Hepatic stellate cell (primary cell): Measurements from ENCODE around the gene IFIT1.
A peak's percentile ranks its signal among the peaks of the same experiment; 100 is the strongest.
"Not testable (repeated sequence)": the region's sequence is repeated elsewhere in the genome, so short reads cannot be mapped to it uniquely, and the experiment has no call there.

Experiments used
- DNase-seq: peaks from one replicate; pipeline ENCODE4 v3.0.0; 2011; ENCODE audit warnings: low spot score

Gene IFIT1

DNA sequence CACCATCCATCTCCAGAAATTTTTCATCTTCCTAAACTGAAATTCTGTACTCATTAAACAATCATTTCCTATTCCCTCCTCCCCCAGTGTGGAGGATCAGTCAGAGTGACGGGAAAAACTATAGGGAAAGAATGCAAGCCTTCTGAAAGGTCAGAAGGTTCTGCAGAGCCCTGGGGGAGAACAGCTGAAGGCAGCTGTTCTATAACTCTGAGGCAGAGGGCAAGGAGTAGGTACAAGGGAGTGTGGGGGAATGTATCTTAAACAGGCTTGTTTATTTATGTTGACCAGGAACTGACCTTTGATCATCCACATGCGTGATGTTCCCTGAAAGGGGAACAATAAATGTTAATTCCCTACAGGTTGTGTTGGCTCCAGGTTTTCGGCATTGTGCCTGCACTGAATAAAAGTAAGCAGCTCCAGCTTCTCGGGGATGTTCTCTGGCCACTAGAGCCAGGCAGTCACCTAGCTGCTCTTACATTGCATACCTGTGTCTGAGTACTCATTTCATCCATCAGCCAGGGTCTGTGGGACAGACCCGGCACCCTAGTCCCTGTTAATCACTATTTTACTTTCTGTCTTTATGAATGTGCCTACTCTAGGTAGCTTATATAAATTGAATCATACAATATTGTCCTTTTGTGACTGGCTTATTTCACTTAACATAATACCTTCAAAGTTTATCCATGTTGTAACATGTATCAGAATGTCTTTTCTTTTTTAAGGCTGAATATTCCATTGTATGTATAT lies 5.8 kb downstream of the IFIT1 start:
- DNase-seq = peak; percentile 11

DNA sequence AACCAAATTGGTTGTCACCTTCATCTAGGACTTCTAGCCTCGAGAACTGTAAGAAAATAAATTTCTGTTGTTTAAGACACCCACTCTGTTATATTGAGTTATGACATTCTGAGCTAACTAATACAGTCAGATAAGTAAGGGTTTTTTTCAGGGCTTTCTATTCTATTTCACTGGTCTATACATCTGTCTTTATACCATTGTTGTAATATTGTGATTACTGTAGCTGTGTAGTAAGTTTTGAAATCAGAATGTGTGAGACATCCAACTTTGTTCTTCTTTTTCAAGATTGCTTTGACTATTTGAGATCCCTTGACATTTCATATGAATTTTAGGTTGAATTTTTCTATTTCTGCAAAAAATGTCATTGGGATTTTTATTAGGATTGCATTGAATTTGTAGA lies 7.5 kb downstream of the IFIT1 start:
- no peak for DNase-seq

DNA sequence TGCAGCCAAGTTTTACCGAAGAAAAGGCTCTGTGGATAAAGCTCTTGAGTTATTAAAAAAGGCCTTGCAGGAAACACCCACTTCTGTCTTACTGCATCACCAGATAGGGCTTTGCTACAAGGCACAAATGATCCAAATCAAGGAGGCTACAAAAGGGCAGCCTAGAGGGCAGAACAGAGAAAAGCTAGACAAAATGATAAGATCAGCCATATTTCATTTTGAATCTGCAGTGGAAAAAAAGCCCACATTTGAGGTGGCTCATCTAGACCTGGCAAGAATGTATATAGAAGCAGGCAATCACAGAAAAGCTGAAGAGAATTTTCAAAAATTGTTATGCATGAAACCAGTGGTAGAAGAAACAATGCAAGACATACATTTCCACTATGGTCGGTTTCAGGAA lies 10.6 kb downstream of the IFIT1 start:
- DNase-seq = no peak

DNA sequence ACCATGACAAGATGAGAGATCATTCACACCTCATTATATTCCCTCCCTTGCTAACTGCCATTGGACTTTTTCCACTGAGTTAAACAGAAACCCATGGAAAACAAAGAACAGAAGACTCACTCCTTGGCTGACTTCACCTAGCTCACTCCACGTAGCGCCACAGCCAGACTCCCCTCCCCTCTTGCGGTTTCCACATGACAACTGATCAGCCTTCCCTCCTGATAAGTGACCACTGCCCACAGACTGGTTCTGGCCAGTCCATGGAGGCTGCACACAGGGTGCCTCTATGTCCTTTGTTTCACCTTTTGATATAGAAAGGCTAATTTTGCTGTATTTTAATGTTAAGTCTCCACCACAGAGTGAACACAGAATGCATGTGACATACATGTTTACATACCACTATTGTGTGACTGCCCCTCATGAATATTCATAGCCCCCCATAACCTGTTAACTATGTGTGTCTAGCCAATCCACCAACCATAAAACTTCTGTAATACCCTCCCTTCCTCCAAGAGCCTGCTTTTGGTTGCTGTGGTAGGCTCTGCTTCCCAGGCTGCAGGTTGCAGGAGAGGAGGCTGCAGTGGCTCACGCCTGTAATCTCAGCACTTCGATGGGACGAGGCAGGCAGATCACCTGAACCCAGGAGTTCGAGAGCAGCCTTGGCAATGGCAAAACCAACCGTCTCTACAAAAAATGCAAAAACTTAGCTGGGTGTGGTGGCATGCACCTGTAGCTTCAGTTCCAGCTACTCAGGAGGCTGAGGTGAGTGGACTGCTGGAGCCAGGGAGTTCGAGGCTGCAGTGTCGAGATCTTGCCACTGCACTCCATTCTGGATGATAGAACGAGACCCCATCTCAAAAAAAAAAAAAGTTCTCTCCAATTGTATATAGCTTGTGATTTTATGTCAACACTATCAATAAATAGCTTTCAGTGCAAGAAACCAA lies 12.0 kb downstream of the IFIT1 start:
- no peak for DNase-seq

DNA sequence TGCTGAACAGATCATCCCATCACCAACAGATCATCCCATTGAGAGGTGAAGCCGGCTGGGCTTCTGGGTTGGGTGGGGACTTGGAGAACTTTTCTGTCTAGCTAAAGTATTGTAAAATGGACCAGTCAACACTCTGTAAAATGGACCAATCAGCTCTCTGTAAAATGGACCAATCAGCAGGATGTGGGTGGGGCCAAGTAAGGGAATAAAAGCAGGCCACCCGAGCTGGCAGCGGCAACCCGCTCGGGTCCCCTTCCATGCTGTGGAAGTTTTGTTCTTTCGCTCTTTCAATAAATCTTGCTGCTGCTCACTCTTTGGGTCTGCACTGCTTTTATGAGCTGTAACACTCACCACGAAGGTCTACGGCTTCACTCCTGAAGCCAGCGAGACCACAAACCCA lies 13.8 kb downstream of the IFIT1 start:
- DNase-seq = not testable (repeated sequence)

DNA sequence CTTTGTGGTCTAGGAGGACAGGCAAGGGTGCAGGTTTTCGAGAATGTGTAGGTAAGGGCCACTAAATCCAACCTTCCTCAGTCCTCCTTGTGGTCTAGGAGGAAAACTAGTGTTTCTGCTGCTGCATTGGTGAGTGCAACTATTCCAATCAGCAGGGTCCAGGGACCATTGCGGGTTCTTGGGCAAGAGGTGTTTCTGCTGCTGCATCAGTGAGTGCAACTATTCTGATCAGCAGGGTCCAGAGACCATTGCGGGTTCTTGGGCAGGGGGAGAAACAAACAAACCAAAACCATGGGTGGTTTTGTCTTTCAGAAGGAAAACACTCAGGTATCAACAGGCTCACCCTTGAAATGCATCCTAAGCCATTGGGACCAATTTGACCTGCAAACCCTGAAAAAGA lies 15.4 kb downstream of the IFIT1 start:
- not testable (repeated sequence) for DNase-seq

DNA sequence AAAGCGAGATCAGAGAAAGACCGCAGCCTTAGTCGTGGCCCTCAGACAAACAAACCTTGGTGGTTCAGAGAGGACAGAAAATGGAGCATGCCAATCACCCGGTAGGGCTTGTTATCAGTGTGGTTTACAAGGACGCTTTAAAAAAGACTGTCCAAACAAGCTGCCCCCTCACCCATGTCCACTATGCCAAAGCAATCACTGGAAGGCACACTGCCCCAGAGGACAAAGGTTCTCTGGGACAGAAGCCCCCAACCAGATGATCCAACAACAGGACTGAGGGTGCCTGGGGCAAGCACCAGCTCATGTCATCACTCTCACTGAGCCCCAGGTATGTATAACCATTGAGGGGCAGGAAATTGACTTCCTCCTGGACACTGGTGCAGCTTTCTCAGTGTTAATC lies 16.9 kb downstream of the IFIT1 start:
- DNase-seq = not testable (repeated sequence)

DNA sequence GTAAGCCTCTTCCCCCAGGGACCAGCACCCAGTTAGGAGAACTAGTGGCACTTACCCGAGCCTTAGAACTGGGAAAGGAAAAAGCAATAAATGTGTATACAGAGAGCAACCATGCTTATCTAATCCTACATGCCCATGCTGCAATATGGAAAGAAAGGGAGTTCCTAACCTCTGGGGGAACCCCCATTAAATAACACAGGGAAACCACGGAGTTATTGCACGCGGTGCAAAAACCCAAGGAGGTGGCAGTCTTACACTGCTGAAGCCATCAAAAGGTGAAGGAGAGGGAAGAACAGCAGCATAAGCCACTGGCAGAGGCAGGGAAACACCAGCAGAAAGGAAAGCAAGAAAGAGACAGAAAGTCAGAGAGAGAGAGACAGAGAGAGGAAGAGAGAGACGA lies 18.1 kb downstream of the IFIT1 start:
- DNase-seq = not testable (repeated sequence)

DNA sequence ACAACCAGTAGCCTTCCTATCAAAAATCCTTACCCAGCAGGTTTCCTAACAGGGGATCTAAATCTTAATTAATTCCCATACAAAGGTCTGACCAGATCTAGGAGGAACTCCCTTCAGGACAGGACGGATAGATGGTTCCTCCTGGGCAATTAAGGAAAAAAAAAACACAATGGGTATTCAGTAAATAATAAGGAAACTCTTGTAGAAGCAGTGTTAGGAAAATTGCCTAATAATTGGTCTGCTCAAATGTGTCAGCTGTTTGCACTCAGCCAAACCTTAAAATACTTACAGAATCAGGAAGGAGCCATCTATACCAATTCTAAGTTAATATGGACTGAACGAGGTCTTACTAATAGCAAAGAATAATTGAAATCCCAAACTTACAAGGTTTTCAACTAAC lies 18.7 kb downstream of the IFIT1 start:
- DNase-seq = not testable (repeated sequence)

DNA sequence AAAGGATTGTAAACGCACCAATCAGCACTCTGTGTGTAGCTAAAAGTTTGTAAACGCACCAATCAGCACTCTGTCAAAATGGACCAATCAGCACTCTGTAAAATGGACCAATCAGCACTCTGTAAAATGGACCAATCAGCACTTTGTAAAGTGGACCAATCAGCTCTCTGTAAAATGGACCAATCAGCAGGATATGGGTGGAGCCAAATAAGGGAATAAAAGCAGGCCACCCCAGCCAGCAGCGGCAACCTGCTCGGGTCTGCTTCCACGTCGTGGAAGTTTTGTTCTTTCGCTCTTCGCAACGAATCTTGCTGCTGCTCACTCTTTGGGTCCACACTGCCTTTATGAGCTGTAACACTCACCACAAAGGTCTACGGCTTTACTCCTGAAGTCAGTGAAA lies 19.9 kb downstream of the IFIT1 start:
- not testable (repeated sequence) for DNase-seq

DNA sequence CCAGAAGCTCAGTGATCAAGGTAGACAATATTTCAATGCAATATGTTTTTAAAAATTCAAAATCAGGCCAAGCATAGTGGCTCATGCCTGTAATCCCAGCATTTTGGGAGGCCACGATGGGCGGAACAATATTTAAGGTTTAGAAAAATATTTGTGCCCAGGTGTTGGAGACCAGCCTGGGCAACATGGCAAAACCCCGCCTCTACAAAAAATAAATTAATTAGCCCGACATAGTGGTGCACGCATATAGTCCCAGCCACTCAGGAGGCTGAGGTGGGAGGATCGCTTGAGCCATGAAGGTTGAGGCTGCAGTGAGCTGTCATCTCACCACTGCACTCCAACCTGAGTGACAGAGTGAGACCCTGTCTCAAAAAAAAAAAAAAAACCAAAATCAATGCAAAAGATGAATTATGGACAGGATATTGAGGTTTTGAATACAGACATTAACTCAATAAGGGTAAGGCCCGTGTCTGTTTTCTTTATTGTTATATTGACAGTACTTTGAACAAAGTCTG lies 21.0 kb downstream of the IFIT1 start:
- no peak for DNase-seq

DNA sequence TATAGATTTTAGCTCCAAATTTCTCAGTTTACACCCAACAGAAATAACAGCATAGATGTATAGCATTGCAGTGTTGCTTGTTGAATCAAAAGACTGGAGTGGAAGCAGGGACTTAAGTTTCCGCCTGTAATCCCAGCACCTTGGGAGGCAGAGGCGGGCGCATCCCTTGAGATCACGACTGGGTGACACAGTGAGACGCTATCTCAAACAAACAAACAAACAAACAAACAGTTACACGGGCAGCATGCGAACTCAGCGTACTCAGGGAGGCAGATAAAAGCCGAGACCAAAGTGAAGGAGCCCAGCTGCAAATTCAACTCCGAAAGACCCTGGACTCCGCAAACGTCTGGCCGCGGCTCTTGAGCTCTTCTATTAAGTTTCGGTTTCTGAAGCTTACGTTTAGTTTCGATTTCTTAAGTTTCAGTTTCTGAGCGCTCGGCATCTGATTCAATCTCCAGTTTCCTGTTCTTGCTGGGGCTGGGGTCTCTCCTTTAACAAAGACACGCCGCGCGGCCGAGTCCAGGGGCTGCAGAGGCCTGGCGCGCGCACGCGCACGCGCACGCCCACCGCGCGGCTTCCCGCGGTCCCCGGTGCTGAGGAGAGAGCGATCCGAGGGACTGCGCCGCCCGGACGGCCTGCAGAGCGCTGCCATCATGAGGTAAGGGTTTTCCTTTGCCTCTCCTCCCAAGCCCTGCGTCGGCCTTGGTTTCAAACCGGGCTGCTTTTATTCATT lies 21.9 kb downstream of the IFIT1 start, which contains the start of gene IFIT5:
Gene IFIT5 (plus strand): TSS at position 423 of the 733 bp plus-strand sequence. CDS start 231 bp downstream, at position 654.
- DNase-seq = peak; percentile 68

DNA sequence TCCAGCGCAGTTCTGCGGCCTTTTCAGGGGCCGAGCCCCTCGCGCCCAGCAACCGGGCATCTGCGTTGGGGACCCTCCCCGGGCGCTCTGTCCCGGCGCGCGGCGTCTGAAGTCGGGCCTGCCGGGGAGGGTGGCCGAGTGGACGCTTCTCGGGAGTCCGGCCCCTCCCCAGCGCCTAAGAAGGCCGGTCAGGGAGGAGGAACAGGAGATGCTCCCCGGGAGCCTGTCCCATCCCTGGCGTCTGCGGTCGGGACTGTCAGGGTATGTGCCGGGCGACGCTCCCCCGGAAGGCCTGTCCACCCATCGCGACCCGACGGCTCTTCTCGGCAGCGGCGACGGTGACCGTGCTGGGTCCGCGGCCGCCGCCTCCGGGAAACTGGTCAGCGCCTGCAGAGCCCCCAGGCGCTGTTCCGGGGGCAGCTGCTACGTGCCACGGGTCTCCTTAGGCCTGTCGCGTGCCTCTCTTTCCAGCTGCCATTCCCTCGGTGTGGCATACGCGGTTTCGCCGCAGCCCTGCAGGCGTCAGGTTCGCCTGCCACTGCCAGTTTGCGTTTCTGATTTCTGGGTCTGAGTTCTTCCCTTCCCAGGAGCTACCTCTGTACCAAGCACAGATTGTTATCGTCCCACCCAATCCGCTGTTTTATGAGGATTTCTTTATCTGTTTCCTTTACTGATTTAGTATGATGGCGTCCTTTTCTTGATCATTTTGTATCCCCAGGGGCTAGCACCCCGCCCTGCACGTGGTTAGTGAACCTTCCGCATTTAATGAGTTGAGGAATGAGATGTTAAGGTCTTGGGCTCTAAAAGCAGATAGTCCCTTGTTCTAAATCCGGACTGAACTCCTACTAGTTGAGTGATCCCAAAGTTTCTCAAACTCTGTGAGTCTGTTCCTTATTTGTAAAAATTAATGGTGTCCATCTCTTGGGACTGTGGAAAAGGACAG lies 22.7 kb downstream of the IFIT1 start:
- DNase-seq = peak; percentile 54

DNA sequence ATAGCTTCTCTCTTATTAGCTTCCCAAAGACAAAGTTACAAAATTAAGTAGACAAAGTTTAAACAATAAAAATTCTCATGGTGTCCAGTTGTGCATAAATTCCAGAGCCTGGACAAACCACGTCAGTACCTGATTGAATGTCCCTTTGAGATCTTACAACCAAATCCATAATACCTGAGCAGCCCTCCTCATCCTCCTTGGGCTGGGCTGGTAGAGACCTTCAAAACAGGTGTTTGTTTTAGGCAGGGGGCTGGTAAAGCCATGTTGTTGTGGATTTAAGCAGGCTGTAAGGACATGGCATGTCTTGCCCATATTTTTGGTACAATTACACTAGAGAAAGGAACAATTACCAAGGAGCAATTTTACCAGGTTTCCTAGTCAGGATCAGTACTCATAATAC lies 24.0 kb downstream of the IFIT1 start:
- no peak for DNase-seq

DNA sequence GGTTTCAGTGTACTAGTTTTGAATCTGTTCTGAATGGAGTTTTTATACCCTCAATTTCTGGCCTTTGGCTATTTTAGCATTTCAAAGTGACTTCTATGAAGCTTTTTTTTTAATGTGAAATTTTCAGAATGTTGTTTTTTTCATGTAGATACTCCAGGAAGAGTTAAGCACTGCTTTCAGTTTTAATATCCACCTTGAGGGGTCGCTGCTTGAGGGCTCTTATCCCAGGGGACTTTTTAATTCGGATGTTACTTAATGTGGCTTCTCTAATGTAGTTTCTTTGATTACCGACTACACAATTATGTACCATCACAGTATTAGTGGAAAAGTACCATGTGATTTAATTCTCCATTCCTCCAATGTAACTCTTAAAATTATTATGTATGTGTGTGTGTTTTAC lies 27.1 kb downstream of the IFIT1 start:
- peak; percentile 19 for DNase-seq

DNA sequence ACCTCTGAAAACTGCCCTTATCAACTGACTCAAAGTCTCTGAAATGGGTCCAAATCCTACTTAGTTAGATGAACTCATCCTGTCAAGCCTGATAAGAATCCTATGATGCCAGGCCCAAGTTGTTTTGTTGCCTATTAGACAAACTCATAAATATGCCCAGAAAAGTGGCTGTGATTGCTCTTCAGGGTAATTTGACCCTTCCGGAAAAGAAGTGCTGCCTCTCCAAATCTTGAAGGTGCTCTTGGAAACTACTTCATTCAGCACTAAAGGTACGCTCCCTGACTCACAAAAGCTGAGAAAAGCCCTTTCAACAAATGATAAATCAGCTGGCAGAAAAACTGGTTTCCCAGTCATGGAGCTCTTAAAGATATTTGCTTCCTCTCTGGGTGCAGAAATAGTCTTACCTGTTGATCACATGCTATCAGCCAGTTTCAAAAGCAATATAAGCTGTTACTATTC lies 28.6 kb downstream of the IFIT1 start:
- no peak for DNase-seq

DNA sequence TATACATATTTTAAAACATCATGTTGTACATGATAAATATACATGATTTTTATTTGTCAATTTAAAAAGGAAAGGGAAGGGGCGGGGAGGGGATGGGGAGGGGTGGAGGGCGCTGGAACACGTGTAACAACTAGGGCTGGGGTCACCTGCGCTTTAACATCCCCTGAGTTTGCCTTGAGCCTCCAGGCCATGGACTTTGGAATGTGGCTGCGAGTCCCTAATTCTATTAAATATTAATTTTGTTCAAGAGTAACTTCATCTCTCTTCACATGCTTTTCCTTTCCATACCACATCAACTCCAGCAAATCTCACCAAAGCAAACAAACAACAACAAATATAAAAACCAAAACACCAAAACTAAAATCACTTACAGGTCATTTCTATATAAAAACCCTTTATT lies 32.6 kb downstream of the IFIT1 start:
- DNase-seq = no peak

DNA sequence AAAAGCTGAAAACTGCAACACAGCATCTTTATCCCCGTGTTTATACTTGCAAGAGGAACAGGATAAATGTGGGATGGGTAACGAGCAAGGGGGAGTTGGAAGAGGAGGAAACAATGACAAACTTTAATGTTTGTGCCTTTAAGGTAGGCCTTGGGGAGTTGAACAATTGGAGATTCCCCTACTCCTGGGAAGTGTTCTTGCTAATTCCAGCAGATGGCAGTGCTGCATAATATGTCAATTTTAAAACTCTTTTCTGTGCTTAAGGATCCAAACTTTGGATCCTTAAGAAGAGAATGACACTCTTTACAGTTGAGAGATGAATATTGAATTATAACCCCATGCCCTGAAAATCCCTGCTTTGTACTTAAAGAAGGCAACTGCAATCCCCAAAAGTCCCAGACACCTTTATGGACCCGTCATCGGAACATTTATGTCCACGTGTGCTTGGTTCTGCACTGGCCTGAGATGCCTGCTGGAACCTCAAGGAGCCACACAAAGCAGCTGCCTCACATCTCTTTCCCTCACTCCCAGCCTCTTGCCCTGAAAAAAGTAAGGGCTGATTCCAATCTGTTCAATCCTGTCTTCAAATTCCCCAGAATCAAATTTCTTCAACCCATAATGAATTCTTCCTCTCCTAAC lies 33.9 kb downstream of the IFIT1 start:
- peak; percentile 32 for DNase-seq

DNA sequence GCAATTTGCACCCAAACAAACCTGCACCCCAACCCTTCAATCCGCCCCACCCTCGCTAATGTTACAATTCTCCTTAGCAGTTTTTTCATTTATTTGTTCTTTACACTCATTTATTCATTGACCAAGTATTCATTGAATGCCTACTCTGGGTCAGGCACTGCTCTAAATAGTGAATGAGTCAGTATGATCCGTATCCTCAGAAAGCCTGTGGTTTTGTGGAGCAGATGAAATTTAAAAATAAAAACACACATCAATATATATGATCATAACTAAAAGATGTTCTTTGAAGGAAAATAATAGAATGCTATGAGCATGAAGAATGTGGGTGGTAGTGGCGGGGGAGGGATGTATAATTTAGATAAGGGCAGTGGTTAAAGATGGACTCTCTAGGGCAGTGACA lies 35.2 kb downstream of the IFIT1 start:
- peak; percentile 60 for DNase-seq

DNA sequence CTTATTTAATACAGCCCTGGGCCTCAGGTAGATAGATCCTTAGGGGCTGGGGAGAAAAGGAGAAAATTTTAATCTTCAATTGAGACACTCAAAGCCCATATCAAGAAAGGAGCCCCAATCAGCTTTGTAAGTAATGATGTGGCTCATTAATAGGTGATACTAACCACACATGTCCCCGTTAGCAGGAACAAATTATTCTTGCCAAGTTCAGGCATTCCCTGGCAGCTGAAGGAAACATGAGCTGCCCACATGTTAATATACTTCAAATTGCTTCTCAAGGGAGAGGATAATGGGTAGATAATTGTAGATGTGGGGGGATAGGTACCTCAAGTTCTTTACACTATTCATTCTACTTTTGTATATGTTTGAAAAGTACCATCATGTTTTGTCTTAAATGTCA lies 36.5 kb downstream of the IFIT1 start:
- no peak for DNase-seq
